GM18951 (cell line): ENCODE results near the gene ATP5MC3.
A peak's percentile ranks its signal among the peaks of the same experiment; 100 is the strongest.
"Not testable (repeated sequence)": the region's sequence is repeated elsewhere in the genome, so short reads cannot be mapped to it uniquely, and the experiment has no call there.

Experiments used
- POLR2A ChIP-seq: IDR thresholded peaks from 4 replicates; pipeline ENCODE4 v1.6.1; 2011; ENCODE audit warnings: mild to moderate bottlenecking; ENCODE audit not compliant: insufficient read length, insufficient read depth; ENCODE audit errors: extremely low read depth
- in situ Hi-C: fragments of 300-500 bp; cut with MboI; formaldehyde crosslinking; loops from one replicate; pipeline ENCODE4 v1.12.0; 2022; ENCODE audit warnings: low sequenced_read_pairs, mixed read lengths, inconsistent platforms; ENCODE audit not compliant: unreplicated experiment

ATP5MC3 gene

GRCh38 chr2:175181104-175181876 is at the start of gene ATP5MC3:
Gene ATP5MC3, minus strand, starts transcription at chr2:175181710. Its CDS starts 317 bp downstream, at chr2:175181393.
- in situ Hi-C loops, result no loop called here
- peak; percentile 95 for TF ChIP-seq POLR2A

GRCh38 chr2:175228601-175229000 is 47.1 kb upstream of the ATP5MC3 start:
- in situ Hi-C loops, result not testable (repeated sequence)

GRCh38 chr2:175228179-175228578 is 46.7 kb upstream of the ATP5MC3 start:
- TF ChIP-seq POLR2A, result no peak
- in situ Hi-C loops, result no loop called here

GRCh38 chr2:175227393-175227792 is 45.9 kb upstream of the ATP5MC3 start:
- in situ Hi-C loops, result no loop called here
- no peak for TF ChIP-seq POLR2A

GRCh38 chr2:175220075-175220474 is 38.6 kb upstream of the ATP5MC3 start:
- no peak for TF ChIP-seq POLR2A
- in situ Hi-C loops, result no loop called here

- in situ Hi-C loops, result no loop called here
Measured at GRCh38 chr2:175218551-175218950, 37.0 kb upstream of the ATP5MC3 start.

GRCh38 chr2:175207741-175208438 is 26.4 kb upstream of the ATP5MC3 start:
- in situ Hi-C loops, result no loop called here
- no peak for TF ChIP-seq POLR2A

More at GRCh38 chr2:175218551-175218950, 37.0 kb upstream of the ATP5MC3 start:
- no peak for TF ChIP-seq POLR2A

GRCh38 chr2:175206866-175207265 is 25.4 kb upstream of the ATP5MC3 start:
- in situ Hi-C loops, result no loop called here
- TF ChIP-seq POLR2A, result no peak

GRCh38 chr2:175205523-175205922 is 24.0 kb upstream of the ATP5MC3 start:
- no peak for TF ChIP-seq POLR2A
- in situ Hi-C loops, result no loop called here

- no peak for TF ChIP-seq POLR2A
Measured at GRCh38 chr2:175203621-175204496, 22.3 kb upstream of the ATP5MC3 start.

GRCh38 chr2:175195012-175195411 is 13.5 kb upstream of the ATP5MC3 start:
- in situ Hi-C loops, result no loop called here
- no peak for TF ChIP-seq POLR2A

More at GRCh38 chr2:175203621-175204496, 22.3 kb upstream of the ATP5MC3 start:
- in situ Hi-C loops, result no loop called here

- in situ Hi-C loops, result no loop called here
- TF ChIP-seq POLR2A, result no peak
Measured at GRCh38 chr2:175188761-175189160, 7.3 kb upstream of the ATP5MC3 start.

- in situ Hi-C loops, result no loop called here
Measured at GRCh38 chr2:175187378-175187777, 5.9 kb upstream of the ATP5MC3 start.

GRCh38 chr2:175183674-175184073 is 2.2 kb upstream of the ATP5MC3 start:
- TF ChIP-seq POLR2A, result no peak
- in situ Hi-C loops, result no loop called here

More at GRCh38 chr2:175187378-175187777, 5.9 kb upstream of the ATP5MC3 start:
- no peak for TF ChIP-seq POLR2A
